GM19099 (cell line): ENCODE measurements around the gene WDR90.

ENCODE experiments used
- POLR2A ChIP-seq: IDR thresholded peaks from 3 replicates; pipeline ENCODE4 v1.6.1; 2011; ENCODE audit warnings: low read depth; ENCODE audit not compliant: insufficient read length; ENCODE audit errors: extremely low read depth

Gene WDR90

GRCh38 chr16:659618-660017 is 10.5 kb downstream of the WDR90 start:
- no peak for TF ChIP-seq POLR2A

GRCh38 chr16:660132-660458 is 10.9 kb downstream of the WDR90 start:
- TF ChIP-seq POLR2A, result no peak

DNA sequence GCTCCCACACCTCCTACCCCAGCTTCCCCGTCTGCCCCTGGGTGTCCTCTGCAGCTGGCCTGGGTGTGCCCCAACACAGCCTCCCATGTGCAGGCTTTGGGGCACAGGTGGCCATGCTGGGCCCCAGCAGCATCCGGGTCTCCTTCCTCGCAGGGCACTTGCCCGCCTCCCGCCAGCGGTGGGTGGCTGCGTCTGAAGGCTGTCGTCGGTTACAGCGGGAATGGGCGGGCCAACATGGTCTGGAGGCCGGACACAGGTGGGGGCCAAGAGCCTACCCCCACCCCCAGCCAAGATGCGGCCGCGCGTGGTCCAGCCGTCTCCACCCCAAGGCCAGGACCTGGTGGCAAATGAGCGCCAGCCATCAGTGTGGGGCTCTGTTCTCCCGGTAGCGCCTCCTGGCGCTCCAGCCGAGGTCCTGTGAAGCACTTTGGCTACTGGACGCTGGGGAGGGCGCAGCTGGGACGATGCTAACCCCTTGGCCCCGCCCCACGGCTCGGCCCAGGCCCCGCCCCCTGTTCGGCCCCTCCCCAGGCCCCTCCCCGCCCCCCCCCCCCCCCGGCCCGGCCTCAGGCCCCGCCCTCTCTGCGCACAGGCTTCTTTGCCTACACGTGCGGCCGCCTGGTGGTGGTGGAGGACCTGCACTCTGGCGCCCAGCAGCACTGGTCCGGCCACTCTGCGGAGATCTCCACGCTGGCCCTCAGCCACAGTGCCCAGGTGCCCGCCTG is 11.5 kb downstream of the WDR90 start:
- no peak for TF ChIP-seq POLR2A

GRCh38 chr16:661184-661821 is 12.1 kb downstream of the WDR90 start:
- no peak for TF ChIP-seq POLR2A

DNA sequence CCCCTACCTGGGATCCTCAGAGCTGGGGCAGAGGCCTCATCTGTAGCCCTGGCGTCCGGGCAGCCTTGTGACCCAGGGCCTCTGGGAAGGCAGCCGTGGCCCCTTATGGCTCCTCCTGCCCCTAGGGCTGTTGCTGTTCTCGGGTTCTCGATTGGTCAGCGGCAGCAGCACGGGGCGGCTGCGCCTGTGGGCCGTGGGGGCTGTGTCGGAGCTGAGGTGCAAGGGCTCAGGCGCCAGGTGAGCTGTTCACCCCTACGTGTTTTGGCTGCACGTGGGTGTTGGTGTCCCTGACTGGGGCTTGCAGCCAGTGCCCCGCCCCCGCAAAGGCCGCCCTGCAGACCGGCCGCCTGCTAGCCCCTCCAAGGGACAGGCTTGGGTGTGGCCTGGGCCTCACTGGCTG is 12.9 kb downstream of the WDR90 start:
- TF ChIP-seq POLR2A, result no peak

- TF ChIP-seq POLR2A, result no peak
These were observed 13.4 kb downstream of the WDR90 start for GRCh38 chr16:662597-662996.

DNA sequence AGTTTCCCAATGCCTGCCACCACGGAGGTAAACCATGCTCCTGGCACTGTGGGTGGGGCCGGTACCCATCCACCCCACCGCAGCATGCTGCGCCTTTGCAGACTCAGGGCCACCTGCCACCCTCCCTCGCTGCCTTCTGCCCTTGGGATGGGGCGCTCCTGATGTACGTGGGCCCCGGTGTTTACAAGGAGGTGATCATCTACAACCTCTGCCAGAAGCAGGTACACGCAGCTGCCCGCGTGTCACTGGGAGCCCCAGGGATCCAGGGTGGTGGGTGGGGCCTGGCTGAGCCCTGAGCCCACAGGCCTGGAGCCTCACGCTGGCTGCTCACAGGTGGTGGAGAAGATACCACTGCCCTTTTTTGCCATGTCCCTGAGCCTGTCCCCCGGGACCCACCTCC is 17.4 kb downstream of the WDR90 start:
- TF ChIP-seq POLR2A, result no peak

GRCh38 chr16:667113-667779 is 18.1 kb downstream of the WDR90 start:
- no peak for TF ChIP-seq POLR2A

DNA sequence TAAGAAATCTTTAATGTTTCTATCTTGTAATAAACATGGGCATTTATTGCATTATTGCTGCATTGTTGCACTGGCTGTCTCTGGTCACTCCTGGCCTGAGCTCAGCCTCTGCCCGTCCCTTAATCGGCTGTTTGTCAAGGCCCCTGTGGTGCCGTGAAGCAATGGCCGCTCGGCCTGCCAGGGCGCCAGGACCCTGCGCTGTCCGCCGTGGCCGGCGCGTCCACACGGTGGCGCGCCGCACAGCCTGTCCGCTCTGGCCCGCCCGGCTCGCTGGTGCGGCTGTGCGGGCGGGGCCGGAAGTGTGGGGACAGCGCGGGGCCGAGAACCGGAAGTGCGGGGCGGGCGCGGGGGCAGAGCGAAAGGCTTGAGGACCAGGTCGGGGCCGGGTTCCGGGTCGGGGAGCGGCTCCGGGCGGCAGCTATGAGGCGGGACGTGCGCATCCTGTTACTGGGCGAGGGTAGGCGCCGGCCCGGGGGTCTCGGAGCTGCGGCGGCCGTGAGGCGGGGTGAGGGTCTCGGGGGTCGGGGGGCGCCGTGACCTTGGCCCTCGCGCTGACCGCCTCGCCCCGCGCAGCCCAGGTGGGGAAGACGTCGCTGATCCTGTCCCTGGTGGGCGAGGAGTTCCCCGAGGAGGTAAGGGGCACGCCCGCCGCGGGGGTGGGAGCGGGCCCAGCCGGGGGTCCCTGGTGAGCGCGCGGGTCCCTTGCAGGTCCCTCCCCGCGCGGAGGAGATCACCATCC is 18.8 kb downstream of the WDR90 start, which contains the start of gene RHOT2:
RHOT2 (plus strand) TSS at position 353 of the 739 bp plus-strand sequence; CDS start at position 421, 68 bp downstream.
- peak; percentile 96 for TF ChIP-seq POLR2A

- TF ChIP-seq POLR2A, result no peak
These were observed 19.5 kb downstream of the WDR90 start for GRCh38 chr16:668519-669171.

DNA sequence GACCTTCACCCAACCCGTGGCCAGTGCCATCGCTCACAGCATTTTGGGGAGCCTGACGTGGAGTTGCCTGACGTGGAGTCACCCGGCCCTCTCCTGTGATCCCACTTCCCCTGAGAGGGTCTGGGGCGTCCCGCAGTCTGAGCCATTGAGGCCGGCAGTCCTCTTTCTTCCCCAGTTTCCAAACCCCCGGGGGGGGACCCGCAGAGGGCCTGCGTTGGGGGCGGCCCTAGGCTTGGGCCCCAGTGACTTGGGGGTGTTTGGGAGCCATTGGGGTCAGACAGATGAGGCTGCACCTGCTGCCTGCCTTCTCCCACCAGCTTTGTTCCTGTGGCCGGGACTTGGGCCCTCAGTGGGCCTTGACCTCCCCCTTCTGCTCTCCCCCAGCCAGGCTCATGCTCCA is 20.5 kb downstream of the WDR90 start:
- TF ChIP-seq POLR2A, result no peak

DNA sequence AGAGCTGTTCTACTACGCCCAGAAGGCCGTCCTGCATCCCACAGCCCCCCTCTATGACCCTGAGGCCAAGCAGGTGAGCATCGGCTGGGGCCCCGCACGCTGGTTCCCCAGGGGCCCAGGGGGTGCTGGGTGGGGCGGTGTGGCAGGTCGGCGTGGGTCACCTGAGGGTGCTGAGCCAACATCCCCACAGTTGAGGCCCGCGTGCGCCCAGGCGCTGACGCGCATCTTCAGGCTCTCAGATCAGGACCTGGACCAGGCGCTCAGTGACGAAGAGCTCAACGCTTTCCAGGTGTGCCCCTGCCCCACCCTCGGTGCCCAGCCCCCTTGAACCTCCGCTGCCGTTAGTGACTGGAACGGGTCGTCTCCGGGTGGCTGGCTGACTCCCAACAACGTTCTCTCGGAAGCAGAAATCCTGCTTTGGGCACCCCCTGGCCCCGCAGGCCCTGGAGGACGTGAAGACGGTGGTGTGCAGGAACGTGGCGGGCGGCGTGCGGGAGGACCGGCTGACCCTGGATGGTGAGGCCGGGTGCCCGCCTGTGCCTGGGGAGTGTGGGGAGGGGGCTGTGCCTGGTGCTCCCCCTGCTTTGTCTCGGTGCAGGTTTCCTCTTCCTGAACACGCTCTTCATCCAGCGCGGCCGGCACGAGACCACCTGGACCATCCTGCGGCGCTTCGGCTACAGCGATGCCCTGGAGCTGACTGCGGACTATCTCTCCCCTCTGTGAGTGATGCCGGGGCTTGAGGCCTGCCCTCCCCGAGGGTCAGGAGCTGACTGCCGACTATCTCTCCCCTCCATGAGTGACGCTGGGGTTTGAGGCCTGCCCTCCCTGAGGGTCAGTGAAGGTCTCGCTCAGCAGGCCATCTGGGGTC is 21.6 kb downstream of the WDR90 start:
- TF ChIP-seq POLR2A, result no peak

DNA sequence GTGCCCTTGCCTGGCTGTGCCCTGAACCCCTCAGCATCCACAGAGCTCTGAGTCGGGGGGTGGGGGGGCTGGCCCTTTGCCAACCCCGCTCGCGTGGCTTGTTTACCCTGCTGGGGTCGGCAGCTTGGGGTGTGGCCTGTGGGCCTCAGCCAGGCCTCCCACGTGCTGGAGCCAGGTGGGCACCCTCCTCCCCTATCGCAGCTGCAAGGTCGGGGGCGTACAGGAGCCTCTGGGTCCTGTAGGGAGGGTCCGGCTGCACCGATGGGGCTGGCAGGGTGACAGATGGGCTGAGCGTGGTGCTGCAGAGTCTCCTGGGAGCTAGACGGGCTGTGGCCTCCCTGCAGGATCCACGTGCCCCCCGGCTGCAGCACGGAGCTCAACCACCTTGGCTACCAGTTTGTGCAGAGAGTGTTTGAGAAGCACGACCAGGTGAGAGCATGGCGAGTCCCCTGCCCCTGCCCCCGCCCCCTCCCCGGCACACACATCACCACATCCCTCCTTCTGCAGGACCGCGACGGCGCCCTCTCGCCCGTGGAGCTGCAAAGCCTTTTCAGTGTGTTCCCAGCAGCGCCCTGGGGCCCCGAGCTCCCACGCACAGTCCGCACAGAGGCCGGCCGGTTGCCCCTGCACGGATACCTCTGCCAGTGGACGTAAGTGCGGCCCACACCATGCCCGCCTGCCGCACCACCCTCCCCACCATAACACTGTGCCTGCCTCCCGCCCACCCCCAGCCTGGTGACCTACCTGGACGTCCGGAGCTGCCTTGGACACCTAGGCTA is 22.4 kb downstream of the WDR90 start:
- no peak for TF ChIP-seq POLR2A
